GM12873 (cell line): ENCODE measurements around the gene PRXL2B.

ENCODE experiments used
- CTCF ChIP-seq: IDR thresholded peaks from 2 replicates; pipeline ENCODE4 v1.5.1; 2012; ENCODE audit warnings: low read depth, mild to moderate bottlenecking, moderate library complexity, low read length, control low read depth; ENCODE audit not compliant: insufficient read depth; ENCODE audit errors: missing control alignments

Gene PRXL2B

GRCh38 chr1:2586154-2587070, at the start of gene PRXL2B:
Gene PRXL2B, plus strand, starts transcription at chr1:2586777. Its CDS starts 109 bp downstream, at chr1:2586886.
- no peak for TF ChIP-seq CTCF

- TF ChIP-seq CTCF = no peak
These were observed 48.8 kb upstream of the PRXL2B start for GRCh38 chr1:2537784-2538115.

GRCh38 chr1:2538376-2538775, 48.2 kb upstream of the PRXL2B start:
- TF ChIP-seq CTCF = no peak

- TF ChIP-seq CTCF = no peak
These were observed 47.7 kb upstream of the PRXL2B start for GRCh38 chr1:2538872-2539271.

- TF ChIP-seq CTCF = peak; percentile 59
These were observed 47.2 kb upstream of the PRXL2B start for GRCh38 chr1:2539312-2539907.

GRCh38 chr1:2540816-2541492, 45.6 kb upstream of the PRXL2B start:
- TF ChIP-seq CTCF = no peak

- no peak for TF ChIP-seq CTCF
These were observed 44.8 kb upstream of the PRXL2B start for GRCh38 chr1:2541619-2542245.
